Vagina (tissue), 2 donors: ENCODE data around the gene TMEM178B.

Source experiments
- CTCF ChIP-seq, 3 experiments: fragments of 450-650 bp in 2 of 3; fragments of 200-600 bp in 1 of 3; sonication (generic) in 1 of 3; IDR thresholded peaks; one replicate each; pipeline ENCODE4 v1.5.1; 2017 to 2019; ENCODE audit warnings: antibody characterized with exemption in 3 of 3, mild to moderate bottlenecking in 2 of 3, moderate library complexity in 2 of 3
- POLR2A ChIP-seq, 2 donors: fragments of 450-650 bp; IDR thresholded peaks; one replicate each; pipeline ENCODE4 v1.6.1; 2017; ENCODE audit warnings: antibody characterized with exemption in 2 of 2, mild to moderate bottlenecking in 2 of 2, moderate library complexity in 2 of 2
- POLR2AphosphoS5 ChIP-seq, 2 donors: sonication (generic); formaldehyde crosslinking; IDR thresholded peaks; one replicate each; pipeline ENCODE4 v1.9.0; 2017; ENCODE audit warnings: antibody characterized with exemption in 2 of 2, mild to moderate bottlenecking in 2 of 2, low read depth in 1 of 2; ENCODE audit not compliant: insufficient read depth in 1 of 2

- TF ChIP-seq CTCF (IDR thresholded peaks at IDR 0.05): no peak
- TF ChIP-seq POLR2AphosphoS5 (IDR thresholded peaks at IDR 0.05; ENCODE audit: insufficient read depth in 1 of 2, low read depth in 1 of 2): no peak
- no peak for TF ChIP-seq POLR2A (IDR thresholded peaks at IDR 0.05)
Observed at GRCh38 chr7:141246426-141246825, 172.6 kb downstream of the TMEM178B start.
